ENCODE measurements around the gene TMPRSS11F.

Gene TMPRSS11F

DNA sequence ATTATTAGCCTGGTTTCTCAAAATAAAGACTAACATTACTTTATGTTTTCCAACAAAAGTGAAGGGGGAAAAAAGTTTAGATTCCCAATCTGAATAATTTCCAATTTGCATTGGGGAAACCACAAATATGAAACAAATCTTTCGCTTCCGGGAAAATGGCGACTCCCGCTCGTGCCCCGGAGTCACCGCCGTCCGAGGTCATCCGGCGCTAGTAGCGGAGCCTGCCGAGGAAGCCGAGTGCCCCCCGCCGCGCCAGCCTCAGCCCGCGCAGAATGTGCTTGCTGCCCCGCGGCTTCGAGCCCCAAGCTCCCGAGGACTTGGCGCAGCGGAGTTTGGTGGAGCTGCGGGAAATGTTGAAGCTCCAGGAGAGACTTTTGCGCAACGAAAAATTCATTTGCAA lies 91.4 kb downstream of the TMPRSS11F start:
- TF ChIP-seq, protein P1, sequence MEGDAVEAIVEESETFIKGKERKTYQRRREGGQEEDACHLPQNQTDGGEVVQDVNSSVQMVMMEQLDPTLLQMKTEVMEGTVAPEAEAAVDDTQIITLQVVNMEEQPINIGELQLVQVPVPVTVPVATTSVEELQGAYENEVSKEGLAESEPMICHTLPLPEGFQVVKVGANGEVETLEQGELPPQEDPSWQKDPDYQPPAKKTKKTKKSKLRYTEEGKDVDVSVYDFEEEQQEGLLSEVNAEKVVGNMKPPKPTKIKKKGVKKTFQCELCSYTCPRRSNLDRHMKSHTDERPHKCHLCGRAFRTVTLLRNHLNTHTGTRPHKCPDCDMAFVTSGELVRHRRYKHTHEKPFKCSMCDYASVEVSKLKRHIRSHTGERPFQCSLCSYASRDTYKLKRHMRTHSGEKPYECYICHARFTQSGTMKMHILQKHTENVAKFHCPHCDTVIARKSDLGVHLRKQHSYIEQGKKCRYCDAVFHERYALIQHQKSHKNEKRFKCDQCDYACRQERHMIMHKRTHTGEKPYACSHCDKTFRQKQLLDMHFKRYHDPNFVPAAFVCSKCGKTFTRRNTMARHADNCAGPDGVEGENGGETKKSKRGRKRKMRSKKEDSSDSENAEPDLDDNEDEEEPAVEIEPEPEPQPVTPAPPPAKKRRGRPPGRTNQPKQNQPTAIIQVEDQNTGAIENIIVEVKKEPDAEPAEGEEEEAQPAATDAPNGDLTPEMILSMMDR (IDR thresholded peaks at IDR 0.05; ENCODE audit: extremely low read depth, missing control alignments): no peak
- no peak for DNase-seq (ENCODE audit: low spot score)

DNA sequence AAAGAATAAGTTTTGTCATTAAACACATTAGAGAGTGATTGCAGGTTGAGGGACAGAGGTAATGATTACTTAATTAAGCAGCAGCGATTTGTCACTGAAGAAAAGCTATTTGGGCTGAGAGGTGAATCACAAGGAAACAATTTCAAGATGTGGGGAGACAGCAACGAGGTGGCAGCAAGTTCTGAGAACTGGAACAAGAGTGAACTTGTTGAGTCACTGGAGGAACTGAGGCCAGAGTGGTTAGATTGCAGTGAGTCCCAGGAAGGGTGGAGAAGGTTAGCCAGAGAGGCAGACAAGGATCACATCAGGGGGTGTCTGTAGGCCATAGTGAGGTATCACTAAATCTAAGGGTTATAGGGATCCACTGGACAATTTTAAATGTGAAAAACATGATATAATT lies 108.5 kb downstream of the TMPRSS11F start:
- TF ChIP-seq, protein P1 (IDR thresholded peaks at IDR 0.05; ENCODE audit: extremely low read depth, missing control alignments): no peak
- DNase-seq (ENCODE audit: low spot score): no peak

DNA sequence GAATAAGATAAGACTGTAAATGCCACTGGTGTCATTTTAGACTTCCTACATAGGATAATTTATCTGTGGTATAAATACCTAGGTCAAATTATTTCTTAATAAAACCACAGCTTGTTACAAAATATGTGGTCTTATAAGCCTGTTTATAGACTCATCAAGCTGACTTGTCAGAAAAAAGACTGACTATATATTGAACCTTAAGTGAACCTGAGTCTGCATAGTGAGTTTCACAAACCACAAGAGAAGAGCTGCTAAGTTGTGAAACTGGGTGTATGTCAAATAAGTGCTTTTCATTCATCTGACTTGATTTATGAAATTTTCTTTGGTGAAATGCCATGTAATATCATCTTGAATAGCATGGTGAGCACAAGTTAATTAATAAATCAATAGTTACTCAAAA lies 118.0 kb downstream of the TMPRSS11F start:
- no peak for DNase-seq (ENCODE audit: low spot score)
- TF ChIP-seq, protein P1 (IDR thresholded peaks at IDR 0.05; ENCODE audit: extremely low read depth, missing control alignments): no peak

All from GM20000 (cell line).